Adrenal gland (tissue), 12 donors: ENCODE results near the gene MIGA2. TPM values are rescaled to one million over a fixed set of nuclear protein-coding genes. Genes with fewer than 3 reads are reported as not detected.

Source experiments
- DNase-seq, 7 donors: peaks; one replicate each; pipeline ENCODE4 v3.0.0-alpha.2; 2019 to 2020
- H3K27ac ChIP-seq, 5 donors: fragments of 200-600 bp; sonication (generic) in 4 of 5; 1 replicate in 3 of 5; 2 replicates in 2 of 5; pipeline versions ENCODE4 v1.5.1 to v1.8.0; 2016 to 2020; ENCODE audit warnings: mild to moderate bottlenecking in 1 of 5
- H3K27me3 ChIP-seq: fragments of 200-600 bp; 2 replicates; pipeline ENCODE4 v1.8.0; 2021
- H3K36me3 ChIP-seq, 2 donors: fragments of 200-600 bp; replicated peaks in 1 of 2; 1 replicate in 1 of 2; 2 replicates in 1 of 2; pipeline versions ENCODE4 v1.5.1 to v1.8.0; 2018 to 2022
- H3K4me1 ChIP-seq, 2 donors: fragments of 200-600 bp; replicated peaks in 1 of 2; 1 replicate in 1 of 2; 2 replicates in 1 of 2; pipeline versions ENCODE4 v1.5.1 to v1.8.0; 2018 to 2021
- H3K4me3 ChIP-seq, 4 donors: fragments of 200-600 bp; sonication (generic) in 3 of 4; one replicate each; pipeline ENCODE4 v1.5.1; 2016 to 2018
- H3K9me3 ChIP-seq, 3 donors: fragments of 200-600 bp; sonication (generic) in 1 of 3; replicated peaks in 1 of 3; 1 replicate in 2 of 3; 2 replicates in 1 of 3; pipeline versions ENCODE4 v1.5.1 to v1.8.0; 2016 to 2021
- CTCF ChIP-seq, 6 experiments: fragments of 450-650 bp in 4 of 6; fragments of 200-600 bp in 2 of 6; sonication (generic) in 1 of 6; IDR thresholded peaks; 1 replicate in 5 of 6; 2 replicates in 1 of 6; pipeline versions ENCODE4 v1.5.1 to v1.8.0; 2016 to 2021; ENCODE audit warnings: antibody characterized with exemption in 6 of 6, mild to moderate bottlenecking in 2 of 6, moderate library complexity in 1 of 6
- POLR2A ChIP-seq, 2 donors: fragments of 450-650 bp; IDR thresholded peaks; one replicate each; pipeline ENCODE4 v1.6.1; 2017; ENCODE audit warnings: antibody characterized with exemption in 2 of 2, mild to moderate bottlenecking in 2 of 2, moderate library complexity in 1 of 2
- WGBS, 4 donors: extraction: QIAGEN DNeasy Blood & Tissue Kit in 2 of 4; methylation state at CpG; one replicate each; pipeline versions ENCODE4 v1.1.5 to v1.1.7; 2013 to 2017; 5-methylcytosine and 5-hydroxymethylcytosine counted together
- intact Hi-C, 2 donors: fragments of 100-400 bp; cut with DNase I; formaldehyde crosslinking; loops; one replicate each; pipeline versions ENCODE4 v1.14.1 to v1.15.0; 2022 to 2023
- polyA plus RNA-seq, 3 donors: library from polyadenylated mRNA; stranded (reverse); fragments of 200-250 nt in 2 of 3; fragments of 350-450 nt in 1 of 3; fragmentation: Illumina TruSeq in 1 of 3; extraction: RNeasy Lipid Tissue Mini Kit (QIAGEN cat#74804) in 1 of 3; gene quantifications; one replicate each; pipeline ENCODE4 v1.2.3, GENCODE V29; 2013 to 2014
- total RNA-seq, 9 donors: library from RNA; depleted of rRNA in 4 of 9; stranded (reverse); fragments of >200 nt in 4 of 9; fragments of 120-200 nt in 1 of 9; fragmentation: NEBNext Ultra II Directional in 1 of 9; extraction: Animal tissue kit (Norgen Biotek cat#: 25700) in 1 of 9; gene quantifications; one replicate each; pipeline versions ENCODE4 v1.1.0 to v1.2.4, GENCODE V29; 2013 to 2023
- donor health status: healthy with polysubstance abuse.
- donor health status: Bipolar disorder and iron deficiency.
- donor health status: DM: yes; HTN: yes; CAD: no.
- donor health status: DM: no; HTN: no; CAD: no.
- donor health status: DM: no; HTN: no; CAD: no.
- donor health status: DM: yes; HTN: yes; CAD: no.

MIGA2 gene
- total and polyA plus RNA-seq, 12 donors: 8.9 to 74.6 (median 43.7) TPM

GRCh38 chr9:129070696-129071525 lies 34.5 kb downstream of the MIGA2 start:
- no peak for TF ChIP-seq CTCF (IDR thresholded peaks at IDR 0.05)
- no peak for TF ChIP-seq POLR2A (IDR thresholded peaks at IDR 0.05)
- Histone ChIP-seq H3K9me3 (no peaks in the 10 kb centered on the region), H3K4me1 (peaks cover 15 to 18% of the 10 kb centered on the region in 2 donors), H3K27ac (peak overlapping the region in 1 of 5 donors; percentile 88), H3K36me3 (peaks cover 0 to 35% of the 10 kb centered on the region in 2 donors), H3K4me3 (no peak overlapping the region), H3K27me3 (no peaks in the 10 kb centered on the region)
- intact Hi-C loops: no loop called here
- 77 to 94% (median 80%) methylated on average over 6 to 21 of the region's 21 CpGs for WGBS, 4 donors
- DNase-seq: peak in 1 of 7 donors; percentile 22

- Histone ChIP-seq H3K4me1 (peaks cover 15 to 18% of the 10 kb centered on the region in 2 donors), H3K9me3 (no peaks in the 10 kb centered on the region), H3K27ac (no peak overlapping the region), H3K36me3 (peaks cover 0 to 31% of the 10 kb centered on the region in 2 donors), H3K27me3 (no peaks in the 10 kb centered on the region), H3K4me3 (no peak overlapping the region)
- intact Hi-C loops: no loop called here
- no peak for DNase-seq
- WGBS, 4 donors: 71 to 79% (median 76%) methylated on average over 9 to 10 of the region's 10 CpGs
- TF ChIP-seq POLR2A (IDR thresholded peaks at IDR 0.05): no peak
- no peak for TF ChIP-seq CTCF (IDR thresholded peaks at IDR 0.05)
Measured at GRCh38 chr9:129071526-129072126, 35.2 kb downstream of the MIGA2 start.

- Histone ChIP-seq H3K9me3 (no peaks in the 10 kb centered on the region), H3K4me1 (peaks cover 15 to 18% of the 10 kb centered on the region in 2 donors), H3K4me3 (no peak overlapping the region), H3K27ac (no peak overlapping the region), H3K36me3 (peaks cover 0 to 28% of the 10 kb centered on the region in 2 donors), H3K27me3 (no peaks in the 10 kb centered on the region)
- intact Hi-C loops: no loop called here
- TF ChIP-seq POLR2A (IDR thresholded peaks at IDR 0.05): no peak
- no peak for TF ChIP-seq CTCF (IDR thresholded peaks at IDR 0.05)
- 16 to 62% (median 60%) methylated on average over 2 to 9 of the region's 9 CpGs for WGBS, 4 donors
- no peak for DNase-seq
Measured at GRCh38 chr9:129072171-129072570, 35.7 kb downstream of the MIGA2 start.

GRCh38 chr9:129073404-129073803 lies 37.0 kb downstream of the MIGA2 start:
- Histone ChIP-seq H3K4me3 (no peak overlapping the region), H3K27me3 (no peaks in the 10 kb centered on the region), H3K36me3 (peaks cover 0 to 15% of the 10 kb centered on the region in 2 donors), H3K27ac (no peak overlapping the region), H3K9me3 (no peaks in the 10 kb centered on the region), H3K4me1 (peaks cover 15 to 17% of the 10 kb centered on the region in 2 donors)
- DNase-seq: no peak
- 82 to 89% (median 86%) methylated on average over 8 of the region's 8 CpGs for WGBS, 4 donors
- TF ChIP-seq POLR2A (IDR thresholded peaks at IDR 0.05): no peak
- no peak for TF ChIP-seq CTCF (IDR thresholded peaks at IDR 0.05)
- intact Hi-C loops: no loop called here
